ENCODE data around the gene PDIK1L.

Gene PDIK1L

GRCh38 chr1:26122988-26123973, 11.7 kb downstream of the PDIK1L start:
- DNase-seq (ENCODE audit: low read depth in 2 of 2): no peak

- no peak for DNase-seq (ENCODE audit: low read depth in 2 of 2)
Measured at GRCh38 chr1:26124418-26125331, 13.1 kb downstream of the PDIK1L start.

GRCh38 chr1:26125382-26125781, 13.8 kb downstream of the PDIK1L start:
- DNase-seq (ENCODE audit: low read depth in 2 of 2): no peak

- DNase-seq (ENCODE audit: low read depth in 2 of 2): no peak
Measured at GRCh38 chr1:26125946-26126320, 14.3 kb downstream of the PDIK1L start.

- DNase-seq (ENCODE audit: low read depth in 2 of 2): peak; percentile 21 to 41
Measured at GRCh38 chr1:26126321-26127084, 14.9 kb downstream of the PDIK1L start.

GRCh38 chr1:26127235-26128163, 15.9 kb downstream of the PDIK1L start:
- DNase-seq (ENCODE audit: low read depth in 2 of 2): no peak

GRCh38 chr1:26129778-26130177, 18.2 kb downstream of the PDIK1L start:
- DNase-seq (ENCODE audit: low read depth in 2 of 2): no peak

- no peak for DNase-seq (ENCODE audit: low read depth in 2 of 2)
Measured at GRCh38 chr1:26130695-26131094, 19.1 kb downstream of the PDIK1L start.

GRCh38 chr1:26132128-26132833, 20.7 kb downstream of the PDIK1L start:
- no peak for DNase-seq (ENCODE audit: low read depth in 2 of 2)

GRCh38 chr1:26132834-26133167, 21.2 kb downstream of the PDIK1L start:
- no peak for DNase-seq (ENCODE audit: low read depth in 2 of 2)

- no peak for DNase-seq (ENCODE audit: low read depth in 2 of 2)
Measured at GRCh38 chr1:26134466-26134865, 22.8 kb downstream of the PDIK1L start.

GRCh38 chr1:26138974-26139558, 27.4 kb downstream of the PDIK1L start:
- DNase-seq (ENCODE audit: low read depth in 2 of 2): no peak

- DNase-seq (ENCODE audit: low read depth in 2 of 2): no peak
Measured at GRCh38 chr1:26142159-26142558, 30.5 kb downstream of the PDIK1L start.

GRCh38 chr1:26145041-26145959, 33.7 kb downstream of the PDIK1L start:
- peak; percentile 55 to 63 for DNase-seq (ENCODE audit: low read depth in 2 of 2)

GRCh38 chr1:26145960-26146294, 34.3 kb downstream of the PDIK1L start:
- DNase-seq (ENCODE audit: low read depth in 2 of 2): no peak

- DNase-seq (ENCODE audit: low read depth in 2 of 2): no peak
Measured at GRCh38 chr1:26148887-26149286, 37.3 kb downstream of the PDIK1L start.

GRCh38 chr1:26153966-26154532, 42.4 kb downstream of the PDIK1L start:
- no peak for DNase-seq (ENCODE audit: low read depth in 2 of 2)

GRCh38 chr1:26154750-26155149, 43.1 kb downstream of the PDIK1L start:
- no peak for DNase-seq (ENCODE audit: low read depth in 2 of 2)
